Kasumi-1 (cell line): ENCODE results near the gene NCOA6.
"Not testable (repeated sequence)": the region's sequence is repeated elsewhere in the genome, so short reads cannot be mapped to it uniquely, and the experiment has no call there.

Experiments
- DNase-seq, 2 experiments: peaks; one replicate each; lab custom pipeline; 2025; lab: John Stamatoyannopoulos, UW

NCOA6 gene

GRCh38 chr20:34774886-34775285 is 50.6 kb downstream of the NCOA6 start:
- DNase-seq = no peak

- no peak for DNase-seq
Measured at GRCh38 chr20:34774449-34774848, 51.0 kb downstream of the NCOA6 start.

DNA sequence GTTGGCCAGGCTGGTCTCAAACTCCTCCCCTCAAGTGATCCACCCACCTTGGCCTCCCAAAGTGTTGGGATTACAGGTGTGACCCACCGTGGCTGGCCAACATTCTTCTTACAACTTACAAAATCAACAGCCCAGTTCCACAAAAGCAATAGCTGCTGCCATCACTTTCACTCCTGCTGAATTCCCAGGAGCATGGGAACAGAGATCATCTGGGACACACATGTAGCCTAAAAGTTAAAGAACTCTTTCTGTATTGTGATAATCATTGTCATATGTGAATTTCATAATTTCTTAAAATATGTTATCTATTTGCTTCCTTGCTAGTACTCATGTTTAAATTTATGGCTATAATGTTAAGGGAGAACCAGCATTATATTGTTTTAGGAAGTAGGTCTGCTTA is 51.7 kb downstream of the NCOA6 start:
- DNase-seq = no peak

DNA sequence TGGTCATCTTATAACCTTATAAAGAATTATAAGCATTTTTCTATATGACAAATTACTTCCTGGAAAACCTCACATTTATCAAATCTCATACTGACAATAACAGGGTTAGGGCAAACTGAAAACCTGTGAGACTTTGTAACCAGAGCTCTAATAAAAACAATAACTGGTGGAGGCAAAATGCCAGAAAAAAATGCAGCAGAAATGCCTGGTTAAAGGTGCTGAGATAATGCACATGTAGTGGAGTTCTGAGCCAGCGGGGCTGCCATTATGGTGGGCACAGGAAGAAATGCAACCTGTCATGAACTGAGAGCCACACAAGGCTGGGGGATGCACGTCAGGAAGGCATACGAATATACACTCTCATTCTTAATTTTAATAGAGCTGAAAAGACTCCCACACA is 53.0 kb downstream of the NCOA6 start:
- no peak for DNase-seq

DNA sequence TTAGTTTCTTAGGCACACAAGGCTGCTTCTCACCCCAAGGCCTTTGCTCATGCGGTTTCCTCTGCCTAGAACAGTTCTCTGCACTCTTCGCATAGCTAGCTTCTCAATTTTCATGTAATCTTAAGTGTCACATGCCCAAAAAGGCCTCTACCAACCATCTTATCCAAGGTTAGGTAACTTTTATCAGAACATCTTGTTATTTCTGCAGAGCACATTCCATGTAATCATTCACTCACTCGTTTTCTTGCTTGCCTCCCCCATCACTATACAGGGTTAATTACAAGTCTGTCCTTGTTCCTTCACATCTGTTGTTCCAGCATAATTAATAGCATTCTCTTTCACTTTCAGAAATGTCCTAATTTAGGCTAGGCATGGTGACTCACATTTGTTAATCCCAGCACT is 53.8 kb downstream of the NCOA6 start:
- no peak for DNase-seq

DNA sequence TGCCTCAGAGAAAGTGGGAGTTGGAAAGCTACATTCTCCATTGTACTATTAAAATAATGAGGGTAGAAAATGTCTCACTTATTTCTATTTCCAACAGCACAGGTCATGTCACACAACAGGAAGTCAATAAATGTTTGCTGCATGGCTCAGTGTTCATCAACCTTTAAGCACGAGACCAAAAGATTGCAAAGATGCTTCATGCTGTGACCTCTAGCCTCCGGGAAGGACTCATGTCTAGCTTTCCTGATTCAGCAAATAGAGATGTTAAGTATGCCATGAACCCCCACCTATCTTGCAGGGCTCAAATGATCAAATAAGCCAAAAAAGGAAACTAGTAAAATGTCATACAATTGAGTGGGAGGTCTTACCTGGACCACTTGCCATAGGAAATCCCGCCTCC is 57.4 kb downstream of the NCOA6 start:
- DNase-seq = no peak

GRCh38 chr20:34762031-34762555 is 63.4 kb downstream of the NCOA6 start:
- DNase-seq = no peak

GRCh38 chr20:34755367-34755766 is 70.1 kb downstream of the NCOA6 start:
- DNase-seq = no peak

DNA sequence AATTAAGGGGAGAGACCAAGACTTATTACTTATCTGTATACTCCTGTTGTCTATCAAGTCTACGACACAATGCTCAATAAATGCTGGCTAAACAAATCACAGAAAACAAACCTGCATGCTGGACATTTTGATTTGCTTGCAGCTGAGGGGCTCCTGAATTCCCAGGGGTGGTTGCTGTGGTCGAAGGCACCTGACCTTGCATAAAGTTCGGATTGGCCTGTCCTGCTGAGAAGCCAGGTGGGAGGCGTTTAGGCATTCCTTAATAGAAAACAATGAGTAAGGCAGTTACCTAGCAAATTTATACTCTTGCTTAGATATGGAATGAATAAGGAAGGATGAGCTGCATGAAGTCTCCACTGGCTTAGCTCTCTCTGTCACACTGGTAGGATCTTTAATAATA is 70.8 kb downstream of the NCOA6 start:
- DNase-seq = no peak

GRCh38 chr20:34753706-34754461 is 71.6 kb downstream of the NCOA6 start:
- DNase-seq = no peak

DNA sequence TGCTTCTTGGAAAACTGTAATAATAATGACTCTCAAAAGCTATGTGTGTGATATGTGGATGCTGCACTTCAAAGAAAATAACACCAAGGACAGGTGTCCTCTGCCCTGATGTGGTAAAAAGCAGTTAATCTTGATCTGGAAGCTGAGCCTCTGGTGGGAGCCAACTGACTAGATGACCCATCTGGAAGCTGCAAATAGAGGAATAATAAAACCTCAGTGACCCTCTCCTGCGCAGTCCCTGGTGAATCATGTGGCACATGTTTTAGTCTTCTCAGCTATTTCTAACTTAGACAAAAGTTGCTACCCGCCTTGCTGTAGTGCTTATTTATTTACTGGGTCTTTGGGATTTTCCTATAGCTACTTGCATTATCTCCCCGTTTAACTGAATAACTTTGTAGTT is 74.0 kb downstream of the NCOA6 start:
- DNase-seq = no peak

- DNase-seq = no peak
Measured at GRCh38 chr20:34750484-34750883, 75.0 kb downstream of the NCOA6 start.

DNA sequence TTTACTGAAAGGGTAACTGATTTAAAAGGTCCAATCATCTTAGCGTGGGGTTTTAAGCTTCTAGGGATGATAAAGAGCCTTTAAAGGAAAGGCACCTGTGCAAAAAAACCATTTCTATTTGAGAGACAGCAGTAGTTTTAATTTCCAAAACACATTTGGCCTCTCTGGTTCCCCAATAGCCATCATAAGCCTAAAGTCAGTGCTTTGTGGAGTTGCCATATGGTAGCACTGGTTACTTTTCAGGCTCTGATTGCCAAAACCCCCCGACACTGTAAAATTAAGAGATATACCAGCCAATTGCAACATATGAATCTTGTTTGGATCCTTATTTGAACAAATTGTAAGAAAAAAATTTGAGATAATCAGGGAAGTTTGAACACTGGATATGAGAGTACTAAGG is 76.7 kb downstream of the NCOA6 start:
- no peak for DNase-seq

- no peak for DNase-seq
Measured at GRCh38 chr20:34747479-34747878, 78.0 kb downstream of the NCOA6 start.

- no peak for DNase-seq
Measured at GRCh38 chr20:34746674-34747073, 78.8 kb downstream of the NCOA6 start.

- no peak for DNase-seq
Measured at GRCh38 chr20:34744847-34745246, 80.6 kb downstream of the NCOA6 start.

- no peak for DNase-seq
Measured at GRCh38 chr20:34744340-34744739, 81.1 kb downstream of the NCOA6 start.

DNA sequence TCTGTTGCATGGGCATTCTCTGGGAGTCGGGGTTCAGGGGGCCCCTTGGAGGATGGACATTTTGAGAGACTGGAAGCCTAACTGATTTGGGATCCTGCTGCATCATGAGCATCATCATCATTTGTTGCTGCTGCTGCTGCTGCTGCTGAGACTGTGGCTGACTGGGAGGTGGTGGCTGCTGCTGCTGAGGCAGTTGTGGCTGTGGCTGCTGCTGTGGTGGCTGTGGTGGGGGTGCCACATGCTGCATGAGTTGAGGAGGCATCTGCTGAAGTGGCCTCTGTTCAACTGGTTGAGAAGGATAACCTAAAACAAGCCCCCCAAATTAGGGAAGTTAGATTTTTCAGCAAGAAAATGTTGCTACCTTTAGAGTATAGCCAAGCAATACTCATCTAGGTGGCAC is 82.4 kb downstream of the NCOA6 start:
- no peak for DNase-seq

DNA sequence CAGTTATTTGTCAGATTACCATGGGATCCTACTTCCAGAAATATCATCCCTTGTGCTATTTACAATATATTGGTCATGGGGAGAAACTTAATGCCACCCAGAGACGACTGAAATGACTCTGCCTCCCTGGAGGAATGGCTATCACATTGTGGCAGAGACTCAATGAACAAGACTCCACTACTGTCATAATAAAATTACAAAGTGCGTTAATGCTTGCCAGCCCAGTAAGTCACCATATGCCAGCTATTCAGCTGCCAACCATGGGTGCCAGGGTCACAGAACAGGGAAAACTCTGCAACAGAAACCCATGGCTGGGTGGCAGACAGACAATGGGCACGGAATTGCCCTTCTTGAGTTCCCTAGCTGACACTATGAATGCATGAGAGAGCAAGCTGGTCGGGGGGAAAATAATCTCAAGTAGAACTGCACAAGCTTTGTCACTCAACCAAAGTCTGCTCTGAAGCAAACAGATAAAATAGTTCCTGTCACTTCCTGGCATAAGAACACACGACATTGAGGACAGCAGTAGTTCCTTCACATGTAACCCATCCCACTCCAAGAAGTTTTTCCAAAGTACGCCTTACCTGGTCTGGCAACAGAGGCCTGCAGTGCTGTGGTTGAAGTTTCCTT is 89.2 kb downstream of the NCOA6 start:
- no peak for DNase-seq

DNA sequence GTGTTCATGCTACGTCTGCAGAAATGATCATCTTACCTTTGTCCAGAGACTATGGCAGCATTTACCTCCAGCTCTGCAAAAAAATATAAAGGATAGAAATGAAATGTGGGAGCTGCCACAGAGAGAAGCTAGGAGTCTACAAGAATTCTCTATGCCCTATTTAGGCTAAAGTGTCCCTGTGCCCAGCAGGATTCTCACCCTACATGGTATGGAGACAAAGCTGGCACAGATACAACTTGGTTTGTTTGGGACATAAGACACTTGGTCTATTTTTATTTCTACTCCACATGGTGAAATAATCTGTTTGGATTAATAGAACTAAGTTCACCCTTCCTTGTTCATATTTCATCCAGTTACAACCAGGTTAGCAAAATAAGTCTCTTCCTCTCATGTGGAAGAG is 92.9 kb downstream of the NCOA6 start:
- no peak for DNase-seq

DNA sequence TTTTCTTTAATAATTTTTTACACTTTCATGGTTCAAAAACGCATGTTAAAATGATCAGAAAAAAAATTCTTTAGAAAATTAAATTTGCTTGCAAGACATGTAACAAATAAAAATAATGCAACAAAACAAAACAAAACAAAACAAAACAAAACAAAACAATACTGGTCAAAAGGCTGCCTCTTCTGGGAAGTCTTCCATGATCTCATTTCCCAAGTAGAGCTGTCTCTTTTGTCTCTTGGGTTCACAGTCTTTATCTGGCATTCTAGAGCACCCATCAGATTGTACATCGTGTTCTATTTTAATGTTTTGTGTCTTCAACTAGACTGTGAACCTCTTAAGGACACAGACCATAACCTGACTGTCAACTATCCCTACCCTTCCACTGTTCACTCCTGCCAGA is 96.0 kb downstream of the NCOA6 start:
- DNase-seq = no peak

- no peak for DNase-seq
Measured at GRCh38 chr20:34724172-34724571, 101.3 kb downstream of the NCOA6 start.

DNA sequence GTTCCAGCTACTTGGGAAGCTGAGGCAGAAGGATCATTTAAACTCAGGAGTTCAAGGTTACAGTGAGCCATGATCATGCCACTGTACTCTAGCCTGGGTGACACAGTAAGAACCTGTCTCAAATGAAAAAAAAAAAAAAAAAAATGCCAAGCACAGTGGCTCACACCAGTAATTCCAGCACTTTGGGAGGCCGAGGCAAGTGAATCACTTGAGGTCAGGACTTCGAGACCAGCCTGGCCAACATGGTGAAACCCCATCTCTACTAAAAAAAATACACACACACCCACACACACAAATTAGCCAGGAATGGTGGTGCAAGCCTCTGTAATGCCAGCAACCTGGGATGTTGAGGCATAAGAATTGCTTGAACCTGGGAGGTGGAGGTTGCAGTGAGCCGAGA is 102.9 kb downstream of the NCOA6 start:
- DNase-seq = not testable (repeated sequence)

GRCh38 chr20:34720266-34720665 is 105.2 kb downstream of the NCOA6 start:
- no peak for DNase-seq
